MCF 10A (cell line): ENCODE data around the gene IKZF3. TPM values are rescaled to one million over a fixed set of nuclear protein-coding genes. Genes with fewer than 3 reads are reported as not detected.
A peak's percentile ranks its signal among the peaks of the same experiment; 100 is the strongest.

ENCODE experiments used
- BruUV-seq: library from RNA; stranded (reverse); fragments of 400-500 nt; replicated peaks from 2 replicates; lab custom pipeline; 2021; lab: Mats Ljungman, UMichigan
- CTCF ChIA-PET: fragments of 300-600 bp; sonication (Branson Sonifier 250); formaldehyde crosslinking; extraction: SDS; loops from one replicate; lab custom pipeline; 2021; ENCODE audit warnings: antibody characterized with exemption, inconsistent platforms; lab: Yijun Ruan, JAX
- POLR2A ChIA-PET: fragments of 300-600, 350-650 bp; sonication (Branson Sonifier 250); formaldehyde crosslinking; extraction: SDS; loops from one replicate; lab custom pipeline; 2020; ENCODE audit warnings: antibody characterized with exemption, inconsistent platforms; lab: Yijun Ruan, JAX
- DNase-seq: peaks from one replicate; pipeline ENCODE4 v3.0.0-alpha.2; 2018; ENCODE audit not compliant: unreplicated experiment
- H3K27ac Mint-ChIP-seq: one replicate; pipeline ENCODE4 v1.8.0; 2022; ENCODE audit warnings: mild to moderate bottlenecking, low read depth, mixed read lengths; ENCODE audit not compliant: unreplicated experiment
- H3K27me3 Mint-ChIP-seq: one replicate; pipeline ENCODE4 v1.8.0; 2022; ENCODE audit warnings: mixed read lengths; ENCODE audit not compliant: insufficient read depth, unreplicated experiment
- H3K36me3 Mint-ChIP-seq: one replicate; pipeline ENCODE4 v1.8.0; 2022; ENCODE audit warnings: mild to moderate bottlenecking, moderate library complexity, mixed read lengths; ENCODE audit not compliant: insufficient read depth, unreplicated experiment
- H3K4me1 Mint-ChIP-seq: one replicate; pipeline ENCODE4 v1.8.0; 2022; ENCODE audit warnings: mixed read lengths; ENCODE audit not compliant: insufficient read depth, unreplicated experiment
- H3K4me3 Mint-ChIP-seq: one replicate; pipeline ENCODE4 v1.8.0; 2022; ENCODE audit warnings: mild to moderate bottlenecking, moderate library complexity, mixed read lengths; ENCODE audit not compliant: unreplicated experiment
- H3K9me3 Mint-ChIP-seq: one replicate; pipeline ENCODE4 v1.8.0; 2022; ENCODE audit warnings: mixed read lengths; ENCODE audit not compliant: unreplicated experiment
- intact Hi-C: fragments of 100-400 bp; cut with micrococcal nuclease; formaldehyde crosslinking; loops from 2 replicates; pipeline ENCODE4 v1.14.1; 2022
- total RNA-seq: library from RNA; stranded (reverse); gene quantifications from 2 replicates; pipeline ENCODE4 v1.2.3, GENCODE V29; 2022
- TF ChIP-seq, protein P1 (sequence below): fragments of 200-600 bp; IDR thresholded peaks from one replicate; pipeline ENCODE4 v1.8.0; 2022; ENCODE audit warnings: antibody characterized with exemption, mild to moderate bottlenecking; ENCODE audit not compliant: unreplicated experiment

The IKZF3 gene
- total RNA-seq, 1 experiment from 2014 or later, result not detected

DNA sequence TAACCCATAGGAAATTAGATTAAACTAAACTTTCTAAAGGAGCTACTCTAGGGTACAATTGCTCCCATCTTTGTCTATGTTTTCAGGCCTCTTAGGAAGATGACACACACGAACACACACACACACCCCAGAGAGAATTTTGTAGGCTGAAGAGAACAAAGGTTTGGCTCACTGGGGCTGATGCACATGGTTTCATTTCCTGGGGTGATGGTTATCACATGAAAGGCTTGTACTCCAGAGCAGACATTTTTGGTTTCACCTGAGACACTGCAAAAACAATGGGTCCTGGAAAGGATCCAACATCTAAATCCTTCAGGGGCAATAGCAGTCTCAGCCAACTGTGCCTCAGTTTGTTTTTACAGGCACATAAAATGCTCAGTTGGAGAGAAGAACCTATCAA is 63.6 kb downstream of the IKZF3 start:
- TF ChIP-seq, protein P1, sequence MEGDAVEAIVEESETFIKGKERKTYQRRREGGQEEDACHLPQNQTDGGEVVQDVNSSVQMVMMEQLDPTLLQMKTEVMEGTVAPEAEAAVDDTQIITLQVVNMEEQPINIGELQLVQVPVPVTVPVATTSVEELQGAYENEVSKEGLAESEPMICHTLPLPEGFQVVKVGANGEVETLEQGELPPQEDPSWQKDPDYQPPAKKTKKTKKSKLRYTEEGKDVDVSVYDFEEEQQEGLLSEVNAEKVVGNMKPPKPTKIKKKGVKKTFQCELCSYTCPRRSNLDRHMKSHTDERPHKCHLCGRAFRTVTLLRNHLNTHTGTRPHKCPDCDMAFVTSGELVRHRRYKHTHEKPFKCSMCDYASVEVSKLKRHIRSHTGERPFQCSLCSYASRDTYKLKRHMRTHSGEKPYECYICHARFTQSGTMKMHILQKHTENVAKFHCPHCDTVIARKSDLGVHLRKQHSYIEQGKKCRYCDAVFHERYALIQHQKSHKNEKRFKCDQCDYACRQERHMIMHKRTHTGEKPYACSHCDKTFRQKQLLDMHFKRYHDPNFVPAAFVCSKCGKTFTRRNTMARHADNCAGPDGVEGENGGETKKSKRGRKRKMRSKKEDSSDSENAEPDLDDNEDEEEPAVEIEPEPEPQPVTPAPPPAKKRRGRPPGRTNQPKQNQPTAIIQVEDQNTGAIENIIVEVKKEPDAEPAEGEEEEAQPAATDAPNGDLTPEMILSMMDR, result no peak
- Mint-ChIP-seq H3K4me3 (no peak overlapping the region), H3K9me3 (no peaks in the 10 kb centered on the region), H3K36me3 (no peaks in the 10 kb centered on the region), H3K4me1 (no peaks in the 10 kb centered on the region), H3K27ac (no peak overlapping the region), H3K27me3 (peaks cover 80% of the 10 kb centered on the region)
- POLR2A ChIA-PET, result interaction anchor here (0.6 kb wide), 1 partner anchor 21 kb away, joined by 4 read pairs; no protein-coding TSS in a partner anchor
- intact Hi-C loops, result no loop called here
- CTCF ChIA-PET, result interaction anchor here (0.6 kb wide), 1 partner anchor 129 kb away, joined by 3 read pairs; no protein-coding TSS in a partner anchor
- BruUV-seq, result no TSS peak
- DNase-seq, result peak; percentile 14

DNA sequence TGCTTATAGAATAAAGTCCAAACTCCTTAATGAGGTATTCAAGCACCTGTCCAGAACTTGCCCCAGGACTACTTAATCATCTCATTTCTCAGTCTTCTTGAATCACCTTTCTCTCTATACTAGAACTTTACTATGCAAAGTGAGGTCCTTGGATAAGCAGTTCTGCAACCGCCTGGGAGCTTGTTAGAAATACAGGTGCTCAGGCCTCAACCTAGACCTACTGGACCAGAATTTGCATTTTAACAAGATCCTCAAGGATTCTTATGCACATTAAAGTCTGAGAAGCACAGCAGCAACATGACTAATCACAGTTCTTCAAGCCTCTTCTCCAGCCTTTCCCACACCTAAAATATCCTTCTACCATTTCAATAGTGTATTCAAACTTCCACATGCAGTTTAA is 64.7 kb downstream of the IKZF3 start:
- Mint-ChIP-seq H3K27me3 (peaks cover 73% of the 10 kb centered on the region), H3K4me1 (no peaks in the 10 kb centered on the region), H3K36me3 (no peaks in the 10 kb centered on the region), H3K27ac (no peak overlapping the region), H3K4me3 (no peak overlapping the region), H3K9me3 (no peaks in the 10 kb centered on the region)
- ChIA-PET POLR2A (no interaction called here), CTCF (no interaction called here)
- intact Hi-C loops, result no loop called here
- TF ChIP-seq, protein P1, result no peak
- no TSS peak for BruUV-seq
- DNase-seq, result no peak

DNA sequence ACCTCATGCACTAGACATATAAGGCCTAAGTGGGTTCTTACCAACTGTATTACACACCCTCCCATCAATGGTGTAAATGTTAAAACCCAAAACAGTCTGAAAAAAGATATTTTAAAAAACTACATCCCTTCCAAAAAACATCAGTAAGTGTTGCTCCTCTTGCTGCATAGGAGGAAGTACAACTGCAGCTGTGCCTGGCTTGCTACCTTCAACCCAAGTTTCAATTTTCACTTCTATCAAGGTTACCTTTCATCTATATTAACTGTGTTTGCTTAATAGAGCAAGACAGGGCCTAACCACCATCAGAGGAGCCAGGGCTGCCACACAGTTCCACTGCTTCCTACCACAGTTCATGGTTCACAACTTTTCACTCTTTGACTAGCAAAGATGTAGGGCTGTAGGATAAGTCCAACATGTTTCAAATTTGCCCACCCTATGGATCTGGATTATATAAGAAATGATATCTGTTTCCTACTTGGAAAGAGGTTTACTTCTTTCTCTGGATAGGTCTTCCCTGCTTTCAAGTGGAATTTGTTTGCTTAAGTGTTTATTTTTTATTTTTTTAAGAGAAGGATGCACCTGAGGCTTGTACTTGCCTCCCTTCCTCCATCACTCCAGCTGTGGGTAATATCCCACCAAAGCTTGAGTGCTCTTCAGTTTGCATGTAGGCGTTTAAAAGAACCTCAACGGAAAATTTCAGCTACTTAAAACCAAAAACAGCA is 69.7 kb downstream of the IKZF3 start:
- Mint-ChIP-seq H3K27ac (no peak overlapping the region), H3K36me3 (no peaks in the 10 kb centered on the region), H3K27me3 (peaks cover 91% of the 10 kb centered on the region), H3K9me3 (no peaks in the 10 kb centered on the region), H3K4me1 (no peaks in the 10 kb centered on the region), H3K4me3 (no peak overlapping the region)
- POLR2A ChIA-PET, result interaction anchor here (0.7 kb wide), 1 partner anchor 33 kb away, joined by 3 read pairs; no protein-coding TSS in a partner anchor
- CTCF ChIA-PET, result interaction anchor here (1.3 kb wide), 1 partner anchor 171 kb away, joined by 3 read pairs; no protein-coding TSS in a partner anchor
- intact Hi-C loops, result no loop called here
- BruUV-seq, result no TSS peak
- TF ChIP-seq, protein P1, result no peak
- DNase-seq, result no peak

DNA sequence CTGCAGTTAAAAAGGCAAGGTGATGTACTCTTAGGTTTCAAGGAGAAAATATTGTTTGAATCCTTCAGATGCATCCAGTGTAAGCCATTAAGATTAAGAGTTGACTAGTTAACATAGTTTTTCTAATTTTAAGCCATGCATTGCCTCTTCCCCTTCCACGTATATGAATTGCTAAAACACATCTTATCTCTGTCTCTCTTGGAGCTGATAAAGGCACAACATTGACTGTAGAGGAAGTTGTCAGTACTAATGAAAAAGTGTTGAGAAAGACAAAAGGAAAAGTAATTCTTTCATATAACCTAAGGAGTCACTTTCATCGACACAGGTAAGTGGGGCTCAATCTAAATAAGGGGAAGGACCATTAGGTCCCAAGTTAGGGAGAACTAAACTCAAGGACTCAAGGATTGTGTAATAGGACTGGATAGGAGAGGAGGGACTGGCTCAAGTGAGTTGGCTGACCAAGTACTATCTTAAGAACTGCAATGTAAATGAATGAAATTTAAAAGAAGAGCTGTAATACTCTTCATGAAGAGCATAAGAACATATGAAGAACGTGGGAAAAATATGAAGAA is 70.7 kb downstream of the IKZF3 start:
- H3K27me3 Mint-ChIP-seq, result peaks cover 88% of the 10 kb centered on the region
- no peak overlapping the region for H3K27ac Mint-ChIP-seq
- TF ChIP-seq, protein P1, result no peak
- intact Hi-C loops, result no loop called here
- CTCF ChIA-PET, result interaction anchor here (0.6 to 1.3 kb wide), 2 partner anchors 170 to 194 kb away, joined by 3 read pairs; no protein-coding TSS in a partner anchor
- DNase-seq, result no peak
- no peaks in the 10 kb centered on the region for H3K36me3 Mint-ChIP-seq
- no peak overlapping the region for H3K4me3 Mint-ChIP-seq
- H3K9me3 Mint-ChIP-seq, result no peaks in the 10 kb centered on the region
- POLR2A ChIA-PET, result interaction anchor here (0.7 kb wide), 2 partner anchors 15 to 32 kb away, joined by 3 read pairs; no protein-coding TSS in a partner anchor
- H3K4me1 Mint-ChIP-seq, result no peaks in the 10 kb centered on the region
- no TSS peak for BruUV-seq
